Head of caudate nucleus (tissue), 42 donors: ENCODE data around the gene GBF1.
A peak's percentile ranks its signal among the peaks of the same experiment; 100 is the strongest.

Experiments
- DNase-seq, 42 donors: peaks; one replicate each; pipeline versions ENCODE4 v3.0.0 to v3.0.0-alpha.2; 2020 to 2021; ENCODE audit warnings: mixed read lengths in 7 of 42
- intact Hi-C: fragments of 100-400 bp; cut with DNase I; formaldehyde crosslinking; loops from one replicate; pipeline ENCODE4 v1.15.0; 2022

GBF1 gene

DNA sequence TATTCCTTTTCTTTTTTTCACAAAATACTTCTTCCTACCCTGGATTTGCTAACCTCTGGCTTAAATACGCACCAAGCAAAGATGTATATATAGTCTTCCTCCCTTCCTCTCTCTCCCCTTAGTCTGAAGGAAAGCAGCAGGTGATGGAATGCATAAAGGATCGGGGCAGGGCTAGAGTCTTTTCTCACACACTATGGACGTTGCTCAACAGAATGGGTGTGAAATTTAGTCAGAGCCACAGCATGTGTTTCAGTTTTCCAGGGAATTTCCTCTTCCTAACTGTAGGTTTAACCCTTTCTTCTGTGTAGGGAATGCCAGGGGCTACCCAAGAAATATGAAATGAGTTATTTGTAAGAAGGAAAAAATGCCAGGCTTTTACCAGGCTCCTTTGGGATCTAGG, 78.7 kb downstream of the GBF1 start:
- no peak for DNase-seq
- intact Hi-C loops: no loop called here

DNA sequence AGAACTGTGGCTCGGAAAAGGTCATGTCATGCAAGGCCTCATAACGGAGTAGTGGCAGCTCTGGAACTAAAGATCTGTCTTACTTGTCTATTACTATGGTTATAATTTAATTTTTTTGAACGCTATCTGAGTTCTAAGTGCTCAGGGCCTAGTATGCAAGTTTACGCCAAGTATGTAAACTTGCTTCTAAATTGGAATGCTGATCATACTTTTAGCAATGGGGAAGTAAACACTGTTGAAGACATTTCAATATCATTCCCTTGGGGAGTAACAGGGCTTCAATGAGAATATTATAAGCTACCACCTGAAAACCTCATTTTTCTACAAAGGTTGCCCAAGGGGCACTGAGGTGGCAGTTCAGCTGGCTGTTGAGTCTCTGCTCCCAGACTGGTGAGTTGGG, 80.7 kb downstream of the GBF1 start:
- DNase-seq: no peak
- intact Hi-C loops: no loop called here

DNA sequence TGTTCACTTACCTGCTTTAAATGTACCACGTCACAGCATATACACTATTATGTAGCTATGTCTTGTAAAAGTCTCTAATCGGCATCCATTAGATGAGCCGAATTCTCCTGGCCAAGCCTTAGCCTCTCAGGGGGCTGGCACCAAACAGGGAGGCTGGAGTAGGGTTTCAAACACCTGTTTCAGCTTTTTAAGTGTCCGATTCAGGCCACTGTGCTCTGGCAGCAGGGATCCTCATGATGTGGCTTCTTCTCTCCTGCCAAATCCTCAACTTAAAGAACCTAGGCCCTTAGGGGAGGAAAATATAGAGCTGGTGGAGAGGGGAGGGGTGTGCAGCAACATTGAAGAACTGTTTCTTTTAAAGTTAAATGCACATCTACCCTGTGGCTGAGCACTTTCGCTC, 81.7 kb downstream of the GBF1 start:
- no peak for DNase-seq
- intact Hi-C loops: no loop called here

DNA sequence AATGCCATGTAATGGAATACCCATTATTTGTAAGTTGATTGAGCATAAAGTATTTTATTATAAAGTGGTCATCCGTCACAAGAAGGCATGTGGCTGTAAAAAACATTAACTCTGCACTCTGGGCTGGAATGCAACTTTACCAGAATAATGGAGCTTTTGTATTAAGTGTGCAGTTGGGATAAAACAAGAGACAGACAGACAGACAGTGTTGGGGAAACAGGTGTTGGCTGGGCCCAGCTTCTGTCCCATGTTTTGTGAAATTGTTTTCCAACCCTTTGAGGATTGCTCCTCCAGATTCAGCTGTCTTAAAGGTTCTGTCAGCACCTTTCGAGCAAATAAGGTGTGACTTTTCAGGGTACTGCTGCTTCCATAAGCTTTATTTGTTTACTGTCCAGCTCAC, 82.3 kb downstream of the GBF1 start:
- intact Hi-C loops: no loop called here
- no peak for DNase-seq

DNA sequence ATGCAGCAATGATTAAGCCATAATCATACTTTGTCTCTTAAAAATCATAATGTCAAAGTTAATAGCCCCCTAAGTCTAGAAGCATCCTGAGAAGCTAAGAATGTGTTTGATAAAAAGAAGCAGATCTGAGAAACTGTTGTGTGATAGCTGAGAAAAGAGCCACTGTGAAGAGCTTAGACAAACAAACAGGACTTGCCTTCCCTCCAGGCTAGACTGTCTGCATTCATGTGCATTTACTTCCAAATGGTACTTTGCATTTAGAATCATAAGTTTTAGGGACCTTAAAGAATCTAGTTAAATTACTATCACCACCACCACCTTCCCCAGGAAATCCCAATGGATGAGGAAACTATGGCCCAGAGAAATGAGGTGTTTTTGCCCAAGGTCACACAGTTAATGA, 87.4 kb downstream of the GBF1 start:
- no peak for DNase-seq
- intact Hi-C loops: no loop called here

DNA sequence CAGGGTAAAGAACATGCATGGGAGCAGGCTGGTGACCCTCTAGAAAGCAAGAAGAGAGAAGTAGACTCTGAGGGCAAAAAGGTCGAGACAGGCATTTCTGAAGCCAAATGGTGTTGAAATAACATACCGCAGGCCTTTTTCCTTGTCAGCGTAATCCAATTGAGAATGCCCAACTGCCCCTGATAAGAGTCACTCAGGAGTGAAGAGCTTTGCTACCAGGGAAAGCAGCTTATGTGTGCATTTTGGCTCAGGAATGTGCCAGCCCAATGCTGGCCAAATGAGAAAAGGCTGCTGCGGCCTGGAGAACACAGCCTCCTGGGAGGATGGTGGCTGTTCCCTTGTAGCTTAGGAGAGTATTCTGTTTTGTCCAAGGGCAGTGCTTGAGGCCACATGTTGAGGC, 88.8 kb downstream of the GBF1 start:
- DNase-seq: no peak
- intact Hi-C loops: no loop called here

DNA sequence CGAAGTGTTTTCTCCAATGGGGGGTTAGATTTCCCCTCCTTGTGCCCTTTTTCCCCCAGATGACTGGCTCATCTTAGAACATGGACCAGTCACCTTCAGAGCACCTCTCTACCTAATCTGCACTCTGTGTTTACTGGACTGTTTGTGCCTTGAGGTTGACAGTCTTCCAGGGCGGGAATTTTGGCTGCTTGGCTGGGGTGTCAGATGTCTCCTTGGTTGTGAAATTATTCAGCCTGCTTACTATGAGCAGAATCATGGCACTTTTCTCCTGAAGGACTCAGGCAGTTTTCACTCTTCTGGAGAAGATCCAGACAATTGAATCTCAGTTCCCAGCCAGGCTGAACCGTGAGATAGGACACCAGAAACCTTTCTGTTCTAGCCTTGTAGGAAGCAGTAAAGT, 89.9 kb downstream of the GBF1 start:
- intact Hi-C loops: no loop called here
- DNase-seq: peak in 1 of 42 donors; percentile 9

DNA sequence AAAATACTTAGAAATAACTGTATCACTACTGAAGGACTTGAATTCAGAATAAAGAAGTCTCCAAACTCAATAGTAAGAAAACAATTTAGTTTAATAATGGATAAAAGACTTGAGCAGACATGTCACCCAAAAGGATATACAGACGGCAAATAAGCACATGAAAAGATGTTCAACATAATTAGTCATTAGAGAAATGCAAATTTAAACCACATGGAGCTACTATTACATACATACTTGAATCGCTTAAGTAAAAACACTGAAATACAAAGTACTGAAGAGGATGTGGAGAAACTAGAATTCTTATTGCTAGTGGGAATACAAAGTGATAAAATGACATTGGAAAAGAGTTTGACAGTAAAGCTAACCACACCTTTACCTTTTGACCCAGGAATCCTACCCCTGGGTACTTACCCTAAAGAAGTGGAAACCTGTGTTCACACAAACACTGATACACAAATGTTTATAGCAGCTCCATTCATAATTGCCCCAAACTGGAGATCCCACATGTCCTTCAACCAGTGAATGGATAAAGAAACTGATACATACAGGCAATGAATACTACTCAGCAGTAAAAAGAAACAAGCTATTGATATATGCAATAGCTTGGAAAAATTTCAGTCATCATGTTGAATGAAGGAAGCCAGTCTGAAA, 95.8 kb downstream of the GBF1 start:
- no peak for DNase-seq
- intact Hi-C loops: no loop called here

DNA sequence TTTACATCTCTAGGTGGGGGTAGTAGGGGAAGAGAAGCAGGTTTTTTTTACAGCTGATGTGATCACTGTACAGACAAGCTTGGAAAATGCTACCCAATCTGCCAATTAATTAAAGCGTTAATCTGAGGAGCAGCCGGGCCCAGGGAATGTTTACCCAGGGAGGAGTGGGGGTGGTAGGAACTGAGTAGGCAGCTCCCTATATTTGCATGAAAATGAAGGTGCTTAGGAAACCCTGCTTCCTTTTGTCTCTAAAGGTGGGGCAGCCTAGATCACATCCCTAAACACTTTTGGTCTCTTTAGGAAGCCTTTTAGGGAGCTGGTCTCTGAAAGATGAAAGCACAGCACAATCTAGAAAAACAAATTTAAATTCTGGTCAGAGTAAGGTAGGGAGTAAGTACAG, 97.1 kb downstream of the GBF1 start:
- peak in 27 of 42 donors; percentile 15 to 65 (median 32) for DNase-seq
- intact Hi-C loops: no loop called here

DNA sequence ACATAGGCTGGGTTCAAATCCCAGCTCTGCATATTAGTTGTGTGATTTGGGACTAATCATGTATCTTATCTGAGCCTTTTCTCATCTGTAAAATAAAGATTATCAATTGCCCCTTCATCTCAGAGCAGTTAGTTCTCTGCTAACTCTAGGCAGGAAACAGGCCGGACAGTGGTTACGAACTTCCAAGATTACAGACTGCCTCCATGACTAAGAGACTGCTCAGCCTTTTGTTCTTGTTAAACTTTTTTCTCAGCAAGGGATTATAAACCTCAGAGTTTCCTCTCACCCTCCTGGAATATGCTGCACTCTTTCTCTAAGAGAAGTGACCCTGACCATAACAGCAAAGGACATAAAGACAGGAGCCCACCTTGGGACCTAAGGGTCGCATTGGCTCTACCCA, 97.6 kb downstream of the GBF1 start:
- no peak for DNase-seq
- intact Hi-C loops: no loop called here

DNA sequence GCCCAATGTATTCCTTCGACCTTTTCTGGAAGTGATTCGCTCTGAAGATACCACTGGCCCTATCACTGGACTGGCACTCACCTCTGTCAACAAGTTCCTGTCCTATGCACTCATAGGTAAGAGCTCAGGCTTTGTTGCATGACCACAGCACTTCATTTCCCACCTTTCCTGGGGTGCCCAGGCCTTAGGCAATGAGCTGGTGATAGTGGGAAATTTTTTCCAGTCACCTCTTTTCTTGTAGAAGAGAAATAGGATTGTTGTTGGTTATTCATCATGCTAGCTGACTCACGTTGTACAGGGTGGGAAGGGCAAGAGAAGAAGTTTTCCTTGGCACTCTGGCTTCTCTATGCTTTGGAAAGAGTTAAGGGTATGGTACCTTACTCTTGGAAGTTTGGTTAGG, 98.7 kb downstream of the GBF1 start:
- intact Hi-C loops: no loop called here
- no peak for DNase-seq

DNA sequence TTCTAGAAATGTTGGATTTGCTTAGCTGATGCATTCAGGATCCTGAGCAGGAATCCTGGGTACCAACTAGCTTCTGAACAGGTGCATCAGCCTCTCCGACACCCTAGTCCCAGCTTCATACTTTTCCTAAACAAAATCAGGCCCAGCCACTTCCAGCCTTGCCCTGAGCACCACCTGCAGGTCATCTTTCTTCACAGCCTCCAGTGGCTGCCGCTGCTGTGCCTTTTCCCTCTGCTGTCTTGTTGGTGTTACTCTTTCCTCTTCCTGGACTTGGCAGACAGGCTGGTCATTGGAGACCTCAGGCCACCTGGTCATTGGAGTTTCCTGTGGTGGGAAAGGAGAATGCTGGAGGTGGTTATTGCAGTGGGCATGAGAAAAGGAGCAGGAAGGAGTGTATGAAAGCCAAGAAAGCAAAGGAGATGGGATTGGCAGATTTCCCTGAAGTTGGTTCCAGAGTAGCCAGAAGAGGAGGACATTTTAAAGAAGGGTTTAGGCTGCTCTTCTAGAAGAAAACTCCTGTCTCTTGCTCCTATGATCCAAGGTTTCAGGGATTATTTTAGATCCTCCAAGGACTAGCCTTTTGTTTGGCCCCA, 102.0 kb downstream of the GBF1 start:
- peak in 40 of 42 donors; percentile 8 to 65 (median 30) for DNase-seq
- intact Hi-C loops: no loop called here

DNA sequence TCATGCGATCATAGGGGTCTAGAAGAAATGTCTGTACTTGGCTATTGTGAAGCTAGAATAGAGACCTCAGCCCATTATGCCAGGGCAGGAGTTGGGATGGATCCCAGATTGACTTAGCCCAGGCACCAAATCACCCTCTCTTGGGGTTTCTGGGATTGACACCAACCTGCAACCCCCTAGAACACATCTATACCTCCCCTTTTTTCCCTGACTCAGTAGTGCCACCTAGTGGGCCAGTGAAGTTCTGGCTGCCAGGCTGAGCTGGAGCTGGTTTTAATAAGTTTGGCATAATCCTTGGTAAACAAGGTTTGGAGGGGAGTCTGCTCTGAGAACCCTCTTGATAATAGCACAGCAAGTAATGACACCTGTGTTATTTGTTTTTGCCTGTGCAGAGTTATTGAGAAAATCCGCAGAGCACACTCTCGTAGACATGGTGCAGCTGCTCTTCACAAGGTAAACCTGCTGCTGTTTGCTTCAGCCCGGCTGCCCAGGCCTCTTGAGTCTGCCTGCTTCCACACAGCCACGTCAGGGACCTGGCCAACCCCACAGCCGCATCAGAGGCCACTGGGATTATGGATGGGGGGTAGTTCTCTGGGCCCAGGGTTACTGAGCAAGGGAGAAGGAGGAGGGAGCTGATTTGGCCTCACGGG, 106.9 kb downstream of the GBF1 start:
- intact Hi-C loops: loop anchor here (2.0 to 10.0 kb wide), 2 partner anchors 121 to 187 kb away; no protein-coding TSS in a partner anchor

DNA sequence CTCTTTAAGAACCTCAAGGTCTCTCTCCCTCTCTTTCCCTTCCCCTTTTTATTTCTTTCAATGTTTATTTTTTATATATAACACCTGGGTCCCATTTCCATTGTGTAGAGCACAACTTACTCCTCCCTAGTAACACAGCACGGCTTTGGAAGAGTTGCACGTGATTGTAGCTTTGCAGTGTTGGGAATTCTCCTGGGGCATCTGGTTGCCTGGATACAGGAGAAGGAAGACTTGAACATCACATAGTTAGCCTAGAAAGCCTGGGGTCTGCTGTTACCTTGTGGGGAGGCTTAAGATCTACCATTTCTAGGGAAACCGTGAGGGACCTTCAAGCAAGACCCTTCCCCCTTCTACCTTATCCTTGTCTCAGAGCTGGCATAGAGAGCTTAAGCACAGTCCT, 109.1 kb downstream of the GBF1 start:
- DNase-seq: no peak
- intact Hi-C loops: loop anchor here (10.0 kb wide), 1 partner anchor 190 kb away; no protein-coding TSS in a partner anchor

More for the DNA sequence above, 106.9 kb downstream of the GBF1 start:
- DNase-seq: peak in 40 of 42 donors; percentile 7 to 84 (median 61)

DNA sequence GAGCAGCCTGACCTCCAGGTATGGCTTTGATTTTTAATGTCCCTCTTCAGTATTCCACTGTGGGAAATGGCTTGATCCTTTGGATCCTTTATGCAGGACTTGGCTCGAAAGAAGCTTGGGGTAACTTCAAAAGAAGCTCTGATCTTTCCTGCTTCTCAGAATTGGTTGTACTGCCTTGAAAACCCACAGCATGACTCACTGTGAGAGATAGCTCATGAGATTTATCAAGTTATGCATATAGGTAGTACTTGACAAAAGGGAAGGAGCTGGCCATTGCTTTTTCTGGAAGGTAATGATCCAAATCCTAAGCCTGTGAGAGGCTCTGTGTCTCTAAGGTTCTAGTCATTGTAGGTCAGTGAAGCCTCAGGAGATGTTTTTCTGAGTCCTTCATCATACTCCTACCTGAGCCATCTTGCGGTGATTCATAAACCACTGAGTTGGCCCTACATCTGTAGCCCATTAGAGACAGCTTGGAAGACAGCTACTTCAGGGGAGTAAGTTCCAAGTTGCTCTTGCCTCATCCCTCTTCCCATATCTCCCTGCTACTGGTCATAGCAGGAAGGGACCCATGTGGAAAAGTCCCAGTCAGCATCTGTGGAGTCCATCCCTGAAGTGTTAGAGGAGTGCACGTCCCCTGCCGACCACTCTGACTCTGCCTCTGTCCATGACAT, 113.5 kb downstream of the GBF1 start:
- intact Hi-C loops: loop anchor here (10.0 kb wide), 1 partner anchor 194 kb away; no protein-coding TSS in a partner anchor

DNA sequence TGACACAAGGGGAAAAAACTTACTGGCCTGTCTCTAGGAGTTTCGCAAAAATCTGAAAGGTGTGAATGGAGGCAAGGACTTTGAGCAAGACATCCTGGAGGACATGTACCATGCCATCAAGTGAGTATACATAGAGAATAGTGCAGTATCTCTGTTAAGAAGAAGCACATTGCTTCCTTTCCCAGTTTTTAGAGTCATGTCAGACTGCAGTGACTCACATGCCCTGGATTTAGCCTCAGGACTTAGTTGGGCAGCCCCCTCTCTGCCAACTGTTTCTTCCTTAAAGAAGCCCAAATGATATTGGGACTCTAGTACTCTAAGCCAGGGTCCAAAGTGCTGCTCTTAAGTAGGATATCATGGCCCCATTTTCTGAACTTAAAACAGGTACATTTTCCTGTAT, 122.1 kb downstream of the GBF1 start:
- intact Hi-C loops: no loop called here
- no peak for DNase-seq

More for the DNA sequence above, 113.5 kb downstream of the GBF1 start:
- no peak for DNase-seq

DNA sequence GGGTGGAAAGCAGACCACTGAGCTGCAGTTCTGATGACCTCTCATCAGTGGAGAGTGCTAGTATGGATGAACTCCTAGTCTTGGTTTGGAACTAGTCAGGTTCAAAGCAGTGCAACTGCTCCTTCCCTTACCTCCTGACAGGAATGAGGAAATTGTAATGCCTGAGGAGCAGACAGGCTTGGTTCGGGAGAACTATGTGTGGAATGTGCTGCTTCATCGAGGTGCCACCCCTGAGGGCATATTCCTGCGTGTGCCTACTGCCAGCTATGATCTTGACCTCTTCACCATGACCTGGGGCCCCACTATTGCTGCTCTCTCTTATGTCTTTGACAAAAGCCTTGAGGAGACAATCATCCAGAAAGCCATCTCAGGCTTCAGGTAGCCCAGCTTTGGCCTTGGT, 122.7 kb downstream of the GBF1 start:
- no peak for DNase-seq
- intact Hi-C loops: no loop called here

DNA sequence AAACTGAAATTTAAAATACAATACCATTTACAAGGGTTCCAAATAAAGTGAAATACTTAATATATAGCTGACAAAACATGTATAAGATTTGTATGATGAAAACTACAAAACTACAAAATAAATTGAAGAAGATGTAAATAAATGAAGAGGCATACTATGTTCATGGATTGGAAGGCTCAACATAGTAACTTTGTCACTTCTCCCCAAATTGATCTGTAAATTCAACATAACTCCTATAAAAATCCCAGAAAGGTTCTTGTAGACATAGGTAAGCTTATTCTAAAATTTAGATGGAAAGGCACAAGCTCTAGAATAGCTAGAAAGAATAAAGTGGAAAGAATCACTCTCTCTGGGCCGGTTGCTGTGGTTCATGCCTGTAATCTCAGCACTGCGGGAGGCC, 126.0 kb downstream of the GBF1 start:
- DNase-seq: no peak
- intact Hi-C loops: no loop called here

DNA sequence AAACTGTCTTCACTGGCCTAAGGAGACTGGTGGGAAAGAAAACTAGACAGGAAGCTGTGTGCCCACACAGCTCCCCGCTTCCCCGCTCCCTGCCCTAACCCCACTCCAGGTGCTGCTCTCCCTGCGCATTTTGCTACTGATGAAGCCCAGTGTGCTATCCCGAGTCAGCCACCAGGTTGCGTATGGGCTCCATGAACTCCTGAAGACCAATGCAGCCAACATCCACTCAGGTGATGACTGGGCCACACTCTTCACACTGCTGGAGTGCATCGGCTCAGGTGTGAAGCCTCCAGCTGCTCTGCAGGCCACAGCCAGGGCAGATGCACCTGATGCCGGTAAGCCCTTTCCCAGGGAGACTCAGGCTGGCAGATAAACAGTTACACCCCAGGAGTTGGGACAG, 129.9 kb downstream of the GBF1 start:
- no peak for DNase-seq
- intact Hi-C loops: no loop called here

DNA sequence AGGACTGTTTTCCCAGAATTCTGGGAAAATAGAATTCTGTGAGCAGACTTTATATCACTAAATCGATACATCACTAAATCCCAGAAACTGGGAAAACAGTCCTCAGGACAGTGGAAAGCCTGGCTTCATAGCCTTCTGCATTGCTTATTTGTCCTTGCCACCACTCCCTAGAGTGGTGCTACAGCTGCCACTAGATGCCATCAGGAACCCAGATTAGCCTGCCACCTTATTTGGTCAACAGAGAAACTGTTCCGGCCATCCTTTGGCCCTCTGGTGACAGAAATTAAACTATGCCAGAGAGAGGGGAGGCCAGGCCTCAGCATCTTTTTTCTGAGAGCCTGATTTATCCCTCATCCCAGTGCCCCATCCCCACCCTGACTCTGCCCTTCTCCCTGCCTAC, 130.5 kb downstream of the GBF1 start:
- no peak for DNase-seq
- intact Hi-C loops: no loop called here
